ENCODE data around the gene SORBS1. TPM values are rescaled to one million over a fixed set of nuclear protein-coding genes. Genes with fewer than 3 reads are reported as not detected.

SORBS1 gene
- total RNA-seq, 1 donor from 2014 or later = 896 TPM

- peak overlapping the region; percentile 79 for H3K27ac ChIP-seq (replicated peaks)
Measured at GRCh38 chr10:95487994-95488393, 73.2 kb downstream of the SORBS1 start.

GRCh38 chr10:95485056-95485844 lies 75.9 kb downstream of the SORBS1 start:
- TF ChIP-seq CTCF (IDR thresholded peaks at IDR 0.05; ENCODE audit: borderline replicate concordance) = no peak
- H3K27me3 ChIP-seq (ENCODE audit: low read depth) = no peaks in the 10 kb centered on the region
- no peak overlapping the region for H3K4me3 ChIP-seq
- peak overlapping the region; percentile 92 for H3K27ac ChIP-seq (replicated peaks)
- H3K4me1 ChIP-seq = peaks cover 89% of the 10 kb centered on the region
- H3K9me3 ChIP-seq (replicated peaks) = no peaks in the 10 kb centered on the region
- intact Hi-C loops (cut with micrococcal nuclease) = no loop called here
- H3K36me3 ChIP-seq = peaks cover 24% of the 10 kb centered on the region
- DNase-seq = no peak

More at GRCh38 chr10:95487994-95488393, 73.2 kb downstream of the SORBS1 start:
- no peak for DNase-seq
- Histone ChIP-seq H3K36me3 (peaks cover 28% of the 10 kb centered on the region), H3K4me3 (no peak overlapping the region), H3K4me1 (peaks cover 89% of the 10 kb centered on the region), H3K9me3 (replicated peaks) (no peaks in the 10 kb centered on the region), H3K27me3 (ENCODE audit: low read depth) (no peaks in the 10 kb centered on the region)
- intact Hi-C loops (cut with micrococcal nuclease) = no loop called here
- no peak for TF ChIP-seq CTCF (IDR thresholded peaks at IDR 0.05; ENCODE audit: borderline replicate concordance)

GRCh38 chr10:95482501-95483233 lies 78.5 kb downstream of the SORBS1 start:
- H3K9me3 ChIP-seq (replicated peaks) = no peaks in the 10 kb centered on the region
- no peaks in the 10 kb centered on the region for H3K27me3 ChIP-seq (ENCODE audit: low read depth)
- intact Hi-C loops (cut with micrococcal nuclease) = no loop called here
- no peak overlapping the region for H3K4me3 ChIP-seq
- TF ChIP-seq CTCF (IDR thresholded peaks at IDR 0.05; ENCODE audit: borderline replicate concordance) = no peak
- peaks cover 16% of the 10 kb centered on the region for H3K36me3 ChIP-seq
- no peak for DNase-seq
- peak overlapping the region; percentile 92 for H3K27ac ChIP-seq (replicated peaks)
- peaks cover 89% of the 10 kb centered on the region for H3K4me1 ChIP-seq

- peaks cover 90% of the 10 kb centered on the region for H3K4me1 ChIP-seq
- DNase-seq = no peak
- intact Hi-C loops (cut with micrococcal nuclease) = no loop called here
Measured at GRCh38 chr10:95480901-95481491, 80.2 kb downstream of the SORBS1 start.

More at GRCh38 chr10:95480901-95481491, 80.2 kb downstream of the SORBS1 start:
- Histone ChIP-seq H3K27me3 (ENCODE audit: low read depth) (no peaks in the 10 kb centered on the region), H3K27ac (replicated peaks) (peak overlapping the region; percentile 92), H3K36me3 (peaks cover 4% of the 10 kb centered on the region), H3K9me3 (replicated peaks) (no peaks in the 10 kb centered on the region), H3K4me3 (peak overlapping the region; percentile 41)
- no peak for TF ChIP-seq CTCF (IDR thresholded peaks at IDR 0.05; ENCODE audit: borderline replicate concordance)

All from left ventricle myocardium inferior (tissue), 1 donor.